Fibroblast of skin of left biceps (primary cell): ENCODE measurements around the gene TMEM219.

Source experiments
- DNase-seq, 2 experiments: peaks; one replicate each; pipeline ENCODE4 v3.0.0-alpha.2; 2013; ENCODE audit warnings: low read depth in 2 of 2

TMEM219 gene

GRCh38 chr16:29982560-29983419, 20.9 kb downstream of the TMEM219 start:
- no peak for DNase-seq

GRCh38 chr16:29983420-29984136, 21.7 kb downstream of the TMEM219 start:
- no peak for DNase-seq

GRCh38 chr16:29984137-29984763, 22.4 kb downstream of the TMEM219 start:
- DNase-seq, result no peak

DNA sequence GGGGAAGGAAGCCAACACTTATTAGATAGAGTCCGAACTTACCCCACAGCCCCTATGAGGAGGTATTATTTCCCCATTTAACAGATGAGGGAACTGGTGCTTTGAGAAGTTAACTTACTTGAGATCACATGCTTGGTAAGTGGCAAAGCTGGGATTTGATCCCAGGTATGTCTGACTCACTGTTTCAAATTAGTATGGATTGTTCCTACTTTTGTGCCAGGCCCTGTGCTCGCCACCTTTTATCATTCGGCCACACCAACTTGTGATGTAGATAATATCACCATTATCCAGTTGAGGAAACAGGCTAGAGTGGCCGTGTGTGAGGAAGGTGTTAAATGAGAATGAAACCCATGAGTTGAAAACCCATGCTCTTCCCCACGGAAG, 22.9 kb downstream of the TMEM219 start:
- no peak for DNase-seq

DNA sequence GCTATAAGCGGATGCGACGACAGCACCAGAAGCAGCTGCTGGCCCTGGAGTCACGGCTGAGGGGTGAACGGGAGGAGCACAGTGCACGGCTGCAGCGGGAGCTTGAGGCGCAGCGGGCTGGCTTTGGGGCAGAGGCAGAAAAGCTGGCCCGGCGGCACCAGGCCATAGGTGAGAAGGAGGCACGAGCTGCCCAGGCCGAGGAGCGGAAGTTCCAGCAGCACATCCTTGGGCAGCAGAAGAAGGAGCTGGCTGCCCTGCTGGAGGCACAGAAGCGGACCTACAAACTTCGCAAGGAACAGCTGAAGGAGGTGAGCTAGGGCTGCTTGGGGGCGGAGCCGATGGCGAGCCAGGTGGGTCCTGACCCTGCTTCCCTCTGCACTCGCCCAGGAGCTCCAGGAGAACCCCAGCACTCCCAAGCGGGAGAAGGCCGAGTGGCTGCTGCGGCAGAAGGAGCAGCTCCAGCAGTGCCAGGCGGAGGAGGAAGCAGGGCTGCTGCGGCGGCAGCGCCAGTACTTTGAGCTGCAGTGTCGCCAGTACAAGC, 23.5 kb downstream of the TMEM219 start:
- DNase-seq, result no peak

GRCh38 chr16:29986231-29986630, 24.4 kb downstream of the TMEM219 start:
- DNase-seq, result no peak

- no peak for DNase-seq
These were observed 25.1 kb downstream of the TMEM219 start for GRCh38 chr16:29986931-29987330.

- no peak for DNase-seq
These were observed 25.6 kb downstream of the TMEM219 start for GRCh38 chr16:29987371-29988085.

GRCh38 chr16:29988346-29989075, 26.6 kb downstream of the TMEM219 start:
- DNase-seq, result no peak

GRCh38 chr16:29989111-29989858, 27.4 kb downstream of the TMEM219 start:
- DNase-seq, result no peak

- DNase-seq, result no peak
These were observed 28.2 kb downstream of the TMEM219 start for GRCh38 chr16:29990034-29990433.

- DNase-seq, result no peak
These were observed 29.1 kb downstream of the TMEM219 start for GRCh38 chr16:29990883-29991570.

GRCh38 chr16:29991571-29991904, 29.7 kb downstream of the TMEM219 start:
- DNase-seq, result no peak

DNA sequence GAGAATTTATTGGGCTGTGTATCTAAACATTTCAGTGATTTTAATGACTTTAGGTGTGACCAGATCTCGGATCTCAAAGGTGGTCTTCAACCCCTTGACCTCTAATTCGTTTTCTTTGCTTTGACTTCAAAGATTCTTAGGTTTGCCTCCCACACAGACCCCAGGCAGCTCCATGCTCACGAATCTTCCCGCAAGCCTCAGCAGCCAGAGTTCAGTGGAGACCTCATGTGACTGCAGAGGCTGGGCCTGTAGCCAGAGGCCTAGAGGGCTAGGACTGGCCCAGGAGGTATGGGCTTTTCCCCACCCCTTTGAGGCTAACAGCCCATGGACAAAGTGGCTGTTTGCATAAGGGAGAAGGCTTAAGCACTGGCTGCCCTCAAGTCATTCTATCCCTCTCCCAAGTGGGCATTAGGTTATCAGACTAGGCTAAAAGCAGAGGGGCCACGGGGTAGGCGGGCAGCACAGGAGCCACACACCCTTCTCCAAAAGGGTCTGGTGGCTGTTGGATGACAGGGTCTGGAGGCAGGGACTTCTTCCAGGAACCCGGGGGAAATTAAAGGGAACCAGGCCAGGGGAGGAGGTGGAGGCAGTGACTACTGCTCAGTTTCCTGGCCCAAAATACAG, 30.6 kb downstream of the TMEM219 start:
- DNase-seq, result no peak

DNA sequence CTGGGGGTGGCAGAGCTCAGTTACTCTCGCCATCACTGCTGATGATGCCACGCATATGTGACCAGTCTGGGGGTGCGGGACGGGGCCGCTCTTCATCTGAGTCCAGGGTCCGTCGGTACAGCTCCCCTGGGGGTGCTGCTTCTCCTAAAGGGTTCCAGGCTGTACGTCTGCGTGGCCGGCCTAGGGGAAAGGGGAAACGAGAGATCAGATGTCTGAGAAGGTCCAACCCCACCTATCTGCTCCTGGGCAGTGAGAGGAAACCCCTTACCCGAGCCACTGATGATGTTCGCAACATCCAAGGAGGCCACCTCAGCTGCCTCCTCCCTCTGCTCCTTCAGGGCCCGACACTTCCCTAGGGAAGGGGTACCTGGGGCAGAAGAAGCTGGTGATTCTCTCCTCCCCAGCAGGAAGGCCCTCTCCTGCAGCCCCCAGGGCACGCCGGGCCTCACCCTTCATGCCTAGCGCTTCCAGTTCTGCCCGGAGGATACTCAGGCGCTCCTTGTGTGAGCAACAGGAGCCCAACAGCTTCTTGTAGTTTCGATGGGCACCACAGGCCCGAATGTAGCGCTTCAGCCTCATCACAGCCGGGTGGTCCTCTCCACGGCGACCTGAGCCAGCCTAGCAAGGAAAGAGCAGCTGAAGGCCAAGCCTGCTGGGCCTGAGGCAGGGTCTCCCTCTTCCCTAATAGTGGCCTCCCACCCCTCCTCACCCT, 31.5 kb downstream of the TMEM219 start:
- no peak for DNase-seq

DNA sequence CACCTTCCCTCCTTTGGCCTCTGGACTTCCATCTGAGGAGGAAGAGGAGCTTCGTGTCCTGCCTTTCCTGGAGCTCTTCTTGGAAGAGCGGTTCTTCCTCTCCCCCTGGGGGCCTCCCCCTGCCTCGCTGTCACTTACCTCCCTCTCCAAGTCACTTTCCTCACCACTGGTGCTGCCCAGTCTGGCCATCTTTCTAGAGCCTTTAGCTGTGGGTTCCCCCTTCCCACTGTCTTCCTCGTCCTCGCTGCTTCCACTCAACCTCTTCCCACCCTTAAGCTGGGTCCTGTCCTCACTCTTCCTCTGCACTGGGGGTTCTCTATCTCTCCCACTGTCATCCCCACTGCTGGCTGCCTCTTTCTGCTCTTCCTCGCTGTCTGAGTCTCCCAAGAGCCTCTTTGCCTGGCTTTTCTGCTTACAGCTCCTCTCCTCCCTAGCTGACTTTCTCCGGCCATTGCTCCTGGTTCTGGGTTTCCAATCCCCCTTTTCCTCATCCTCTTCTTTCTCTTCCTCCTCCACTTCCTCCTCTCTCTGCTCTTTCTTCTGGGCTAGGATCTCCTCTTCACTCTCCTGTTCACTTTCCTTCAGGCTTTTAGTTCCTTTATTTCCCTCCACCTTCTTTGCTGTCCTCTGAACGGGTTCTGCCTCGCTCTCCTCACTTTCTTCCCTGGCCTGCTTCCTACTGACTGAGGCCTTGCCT, 32.2 kb downstream of the TMEM219 start:
- DNase-seq, result no peak

- DNase-seq, result no peak
These were observed 32.9 kb downstream of the TMEM219 start for GRCh38 chr16:29994600-29995323.
